Effector CD4-positive, alpha-beta T cell (primary cell): Measurements from ENCODE around the gene KLHDC8B.
A peak's percentile ranks its signal among the peaks of the same experiment; 100 is the strongest.

Experiments used
- DNase-seq: peaks from one replicate; pipeline ENCODE4 v3.0.0-alpha.2; 2020
- total RNA-seq: gene quantifications from one replicate; lab custom pipeline; 2026; lab: John Stamatoyannopoulos, UW

The KLHDC8B gene
- total RNA-seq = 0.94 reads per million

DNA sequence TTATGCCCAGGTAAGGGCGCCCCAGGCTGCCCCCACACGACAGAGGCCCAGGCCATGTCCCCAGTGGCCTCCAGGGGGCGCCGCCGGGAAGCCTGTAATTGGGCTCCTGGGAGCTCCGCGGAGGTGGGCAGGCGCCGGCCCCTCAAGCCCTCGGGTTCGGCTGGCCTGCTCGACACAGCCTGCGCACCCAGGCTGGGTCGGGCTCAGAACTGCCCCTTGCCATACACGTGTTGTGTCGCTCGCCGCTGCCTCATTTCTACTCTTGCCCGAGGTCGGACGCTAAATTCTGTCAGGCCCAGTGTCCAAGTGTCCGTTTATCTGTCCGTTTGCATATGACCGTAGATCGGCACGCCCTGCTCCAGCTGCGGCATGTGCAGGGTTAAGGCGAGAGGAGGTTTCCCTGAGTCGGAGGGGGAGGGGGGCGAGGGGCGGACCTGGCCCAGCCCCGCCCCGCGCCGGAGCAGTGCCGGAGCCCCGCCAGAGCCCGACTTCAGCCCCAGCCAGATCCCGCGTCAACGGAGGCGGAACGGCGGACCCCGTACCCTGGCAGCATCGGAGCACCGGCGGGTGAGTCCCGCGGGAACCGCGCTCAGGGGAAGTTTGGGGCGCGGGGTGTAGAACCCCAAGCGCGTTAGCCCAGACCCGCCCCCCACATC, at the start of gene KLHDC8B:
Gene KLHDC8B, plus strand, starts transcription at position 480 of the 656 bp plus-strand sequence. CDS start 1,172 bp downstream, outside the sequence.
- DNase-seq = peak; percentile 75

DNA sequence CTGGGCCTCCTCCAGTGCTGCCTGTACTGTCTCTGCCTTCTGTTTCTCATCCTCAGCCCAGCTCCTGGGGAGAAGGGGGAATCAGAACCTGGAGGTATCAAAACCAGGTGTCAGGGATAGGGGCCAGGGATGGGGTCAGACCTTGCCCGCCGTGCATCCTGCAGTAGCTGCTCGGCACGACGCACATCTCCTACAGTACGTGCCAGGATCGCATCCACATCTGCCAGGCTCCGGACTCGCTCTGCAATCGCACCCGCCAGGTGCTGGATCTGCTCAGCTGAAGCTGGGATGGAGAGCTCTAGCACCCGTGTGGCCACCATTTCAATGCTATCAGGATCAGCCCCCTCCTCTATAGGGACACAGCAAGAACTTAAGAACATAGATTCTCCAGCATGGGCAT, 49.4 kb upstream of the KLHDC8B start:
- no peak for DNase-seq

DNA sequence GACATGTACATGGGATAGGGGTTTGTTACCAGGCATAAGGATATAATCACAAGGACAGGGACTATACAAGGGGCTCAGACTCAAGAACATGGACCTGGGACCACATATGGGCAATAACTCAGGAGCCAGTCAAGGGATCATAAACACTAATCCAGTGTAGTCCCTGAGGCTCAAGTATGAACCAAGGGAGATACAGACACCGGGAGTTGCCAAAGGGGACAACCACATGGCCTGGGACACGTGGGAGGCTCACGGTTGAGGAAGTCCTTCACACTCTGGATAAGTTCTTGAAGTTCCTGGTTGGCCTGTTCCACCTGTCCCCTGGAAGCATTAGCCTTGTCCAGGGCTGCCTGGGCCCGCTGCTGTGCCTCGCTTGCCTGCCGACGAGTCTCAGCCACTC, 48.9 kb upstream of the KLHDC8B start:
- no peak for DNase-seq

DNA sequence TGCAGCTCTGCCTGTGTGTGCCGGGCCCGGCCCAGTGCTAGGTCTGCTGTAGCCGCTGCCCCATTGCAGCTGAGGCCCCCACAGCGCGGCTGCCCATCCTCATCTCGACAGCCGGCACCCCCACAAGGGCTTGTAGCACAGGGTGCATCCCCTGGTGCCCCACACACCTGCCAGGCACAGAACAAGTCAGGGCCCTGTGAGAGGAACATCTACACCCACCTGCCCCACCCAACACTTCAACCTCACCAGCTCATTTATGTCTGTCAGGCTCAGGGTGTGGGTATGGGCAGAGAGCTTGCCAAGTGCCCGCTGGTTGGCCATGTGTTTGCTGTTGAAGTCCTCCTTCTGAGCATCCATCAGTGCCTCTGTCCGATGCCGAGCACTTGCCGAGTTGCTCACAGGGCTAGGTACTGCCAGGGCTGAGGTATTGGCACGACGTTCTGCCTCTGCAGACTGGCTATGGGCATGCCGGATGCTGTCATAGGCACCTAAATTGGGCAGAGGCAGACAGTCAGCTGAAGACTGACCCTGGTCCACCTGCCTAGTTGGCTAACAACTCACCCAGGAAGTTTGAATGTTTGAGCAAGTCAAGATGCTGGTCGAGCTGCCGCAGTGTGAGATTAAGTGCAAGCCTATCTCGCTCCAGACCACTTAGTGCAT, 48.4 kb upstream of the KLHDC8B start:
- no peak for DNase-seq

DNA sequence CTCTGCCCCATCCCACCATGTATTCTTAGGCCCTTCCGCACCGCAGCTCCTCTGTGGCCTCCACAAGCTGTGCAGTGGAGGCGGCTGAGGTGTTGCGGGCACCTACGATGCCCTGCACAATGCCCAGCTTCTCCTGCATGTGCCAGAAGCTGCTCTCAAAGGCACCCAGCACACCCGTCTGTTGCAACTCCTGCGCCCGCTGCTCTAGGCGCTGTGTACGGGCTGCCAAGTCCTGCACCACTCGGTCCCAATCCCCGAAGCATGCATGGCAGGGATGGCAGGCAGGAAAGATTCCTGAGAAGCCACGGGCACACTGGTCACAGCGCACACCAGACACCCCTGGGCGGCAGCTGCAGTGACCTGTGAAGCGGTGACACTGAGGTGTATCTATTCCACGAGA, 47.7 kb upstream of the KLHDC8B start:
- no peak for DNase-seq

DNA sequence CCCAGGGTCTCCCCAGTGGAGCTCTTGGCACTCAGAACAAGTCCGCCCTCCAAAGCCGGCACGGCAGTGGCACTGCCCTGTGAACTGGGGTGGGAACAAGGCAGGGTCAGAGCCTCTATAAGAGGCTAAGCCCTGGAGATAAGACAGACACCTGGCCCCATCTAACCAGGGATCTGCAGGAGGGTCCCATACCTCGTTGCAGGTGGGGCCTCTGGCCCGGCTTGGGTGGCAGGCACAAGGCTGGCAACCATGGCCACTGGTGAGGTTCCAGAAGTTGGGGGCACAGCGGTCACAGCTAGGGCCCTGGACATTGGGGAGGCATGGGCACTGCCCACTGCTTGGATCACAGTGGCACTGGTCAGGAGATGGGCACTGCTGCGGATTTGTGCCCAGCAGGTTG, 47.2 kb upstream of the KLHDC8B start:
- no peak for DNase-seq

DNA sequence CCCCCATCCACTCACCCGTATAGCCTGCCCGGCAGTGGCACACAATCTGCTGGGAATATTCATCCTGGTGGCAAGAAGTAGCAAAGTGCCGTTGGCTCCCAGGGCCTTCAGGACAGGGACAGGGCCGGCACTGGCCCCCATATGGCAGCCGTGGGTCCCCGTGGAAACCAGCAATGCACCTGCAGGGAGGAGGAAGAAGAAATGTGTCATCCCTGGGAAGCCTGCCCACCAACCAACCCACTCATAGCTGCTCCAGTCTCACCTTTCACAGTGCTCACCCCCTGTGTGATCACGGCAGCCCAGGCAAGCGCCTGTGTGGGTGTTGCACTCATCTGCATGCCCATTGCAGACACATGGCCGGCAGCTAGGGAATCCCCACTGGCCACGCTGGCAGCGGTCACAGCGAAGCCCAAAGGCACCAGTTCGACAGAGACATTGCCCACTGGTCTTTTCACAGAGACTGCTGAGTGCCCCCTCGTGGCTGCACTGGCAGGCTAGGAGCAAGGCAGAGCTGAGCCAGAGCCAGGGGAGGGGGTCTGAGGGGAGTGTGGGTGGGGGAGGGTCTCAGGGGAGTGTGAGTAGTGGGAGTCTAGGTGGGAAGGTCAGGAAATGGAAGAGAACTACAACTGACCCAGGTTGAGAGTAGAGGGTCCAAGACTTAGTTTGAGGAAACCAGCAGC, 46.3 kb upstream of the KLHDC8B start:
- no peak for DNase-seq

DNA sequence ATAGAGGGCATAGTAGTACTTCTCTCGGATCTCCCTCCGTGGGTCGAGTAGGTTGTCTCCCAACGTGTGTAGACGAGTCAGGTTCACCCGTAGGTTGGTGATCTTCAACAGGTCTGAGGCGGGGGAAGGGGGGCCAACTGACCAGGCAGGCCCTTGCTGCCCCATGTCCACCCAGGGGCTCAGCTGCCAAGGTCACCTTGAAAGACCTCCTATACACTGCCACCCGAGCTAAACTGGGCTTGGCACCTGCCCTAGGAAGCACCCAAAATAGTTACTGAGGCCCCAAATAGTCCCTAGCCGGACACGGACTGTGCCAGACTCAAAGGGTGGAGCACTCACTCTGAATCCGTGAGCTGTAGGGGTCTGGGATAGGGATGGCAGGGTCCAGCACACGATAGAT, 40.4 kb upstream of the KLHDC8B start:
- no peak for DNase-seq

DNA sequence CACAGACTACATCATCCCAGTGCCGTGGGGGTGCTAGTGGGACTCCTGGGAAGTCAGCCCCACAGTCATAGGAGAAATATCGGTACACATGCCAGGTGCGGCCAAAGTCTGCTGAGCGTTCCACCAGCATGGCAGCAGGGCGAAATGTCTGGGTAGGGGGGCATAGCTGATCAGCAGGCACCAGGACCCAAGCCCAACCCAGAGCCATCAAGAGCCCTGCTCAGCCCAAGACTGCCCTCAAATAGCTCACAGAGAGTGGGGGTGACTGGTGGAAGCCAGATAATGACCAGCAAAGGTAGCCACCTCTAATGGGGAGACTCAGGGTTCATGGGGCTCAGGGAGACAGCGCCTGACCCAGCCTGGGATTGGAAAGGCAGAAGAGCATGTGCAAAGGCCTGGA, 39.8 kb upstream of the KLHDC8B start:
- DNase-seq = no peak

DNA sequence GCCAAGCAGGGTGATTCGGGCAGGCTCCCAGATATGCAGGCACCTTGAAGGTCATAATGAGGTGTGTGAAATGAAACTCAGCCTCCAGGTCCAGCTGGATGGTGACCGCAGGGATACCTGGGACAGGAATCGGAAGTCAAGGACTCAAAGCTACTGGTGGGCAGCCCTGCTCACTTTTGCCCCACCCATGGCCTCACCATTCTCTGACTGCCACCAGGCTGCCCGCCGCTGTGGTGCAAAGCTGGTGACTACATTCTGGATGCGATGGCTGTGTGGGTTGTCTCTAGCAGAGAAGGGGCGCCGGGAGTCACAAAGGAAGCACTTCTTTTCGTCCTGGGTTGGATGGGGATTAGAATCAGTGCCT, 39.3 kb upstream of the KLHDC8B start:
- no peak for DNase-seq

DNA sequence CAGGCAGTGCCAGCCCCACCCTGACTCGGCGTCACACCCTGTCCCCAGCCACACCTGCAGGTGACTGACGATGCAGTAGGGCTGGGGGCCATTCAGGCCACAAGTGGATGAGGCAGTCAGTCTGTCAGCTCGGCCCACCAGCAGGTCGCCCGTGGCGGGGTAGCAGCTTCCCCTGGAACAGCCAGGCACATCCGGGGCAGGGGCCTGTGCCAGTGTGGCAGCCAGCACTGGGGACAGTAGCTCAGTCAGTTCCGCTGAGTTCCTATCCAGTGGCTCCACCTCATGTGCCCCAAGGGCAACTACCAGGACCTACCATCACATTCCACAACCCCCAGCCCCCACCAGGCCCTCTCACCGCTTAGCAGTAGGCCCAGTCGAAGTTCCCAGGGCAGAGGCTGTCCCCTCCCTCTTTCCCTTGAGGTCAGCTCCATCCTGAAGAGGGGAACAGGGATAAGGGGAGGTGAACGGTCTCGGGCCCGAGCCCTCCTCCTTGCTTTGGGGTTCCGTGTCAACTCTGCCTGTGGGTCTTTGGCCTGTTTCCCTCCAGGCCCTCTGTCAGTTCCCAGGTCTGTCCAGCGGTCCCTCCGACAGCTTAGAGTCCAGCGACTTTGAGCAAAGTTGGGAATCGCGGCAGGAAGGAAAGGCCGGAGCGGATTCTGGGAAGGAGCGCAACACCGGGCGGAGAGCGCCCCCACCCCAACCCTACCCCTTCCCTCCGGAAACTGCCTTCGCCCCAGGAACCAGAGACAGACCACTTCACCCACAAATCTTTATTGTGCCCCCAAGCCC, 38.8 kb upstream of the KLHDC8B start, which contains the start of gene LAMB2:
Gene LAMB2, minus strand, starts transcription at position 614 of the 789 bp plus-strand sequence. Its CDS starts 183 bp downstream, at position 431.
- no peak for DNase-seq

DNA sequence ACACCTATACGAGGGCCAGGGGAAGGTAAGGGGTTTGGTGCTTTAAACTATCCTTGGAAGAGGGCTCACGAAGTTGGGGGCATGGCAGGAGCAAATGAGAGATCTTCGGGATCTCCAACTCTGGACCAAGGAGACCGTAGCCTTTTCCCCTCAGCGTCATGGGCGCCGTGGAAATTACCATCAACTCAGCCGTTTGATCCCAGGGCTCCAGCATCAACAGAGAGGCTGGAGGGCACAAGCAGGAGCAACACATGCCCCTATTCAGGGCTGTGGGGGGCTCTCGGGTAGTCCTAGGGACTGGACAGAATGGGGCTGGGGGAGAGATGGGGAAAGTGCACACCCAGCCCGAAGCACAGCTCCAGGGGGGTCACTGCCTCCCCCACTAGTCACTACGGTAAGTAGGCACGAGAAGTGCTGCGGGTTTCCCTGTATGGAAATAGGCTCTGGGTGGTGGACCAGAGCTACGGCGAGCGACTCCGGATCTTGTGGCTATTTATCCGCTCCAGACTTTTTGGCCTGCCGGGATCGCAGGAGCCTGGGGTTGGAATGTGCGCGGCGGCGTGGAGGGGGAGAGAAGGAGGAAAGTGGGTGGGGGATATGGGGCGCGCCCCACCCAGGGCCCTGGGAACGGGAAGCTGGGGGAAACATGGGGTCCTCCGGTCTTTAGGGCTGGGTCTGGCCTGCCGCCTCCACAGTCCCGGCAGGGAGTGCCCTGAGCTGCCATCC, 38.0 kb upstream of the KLHDC8B start:
- no peak for DNase-seq

DNA sequence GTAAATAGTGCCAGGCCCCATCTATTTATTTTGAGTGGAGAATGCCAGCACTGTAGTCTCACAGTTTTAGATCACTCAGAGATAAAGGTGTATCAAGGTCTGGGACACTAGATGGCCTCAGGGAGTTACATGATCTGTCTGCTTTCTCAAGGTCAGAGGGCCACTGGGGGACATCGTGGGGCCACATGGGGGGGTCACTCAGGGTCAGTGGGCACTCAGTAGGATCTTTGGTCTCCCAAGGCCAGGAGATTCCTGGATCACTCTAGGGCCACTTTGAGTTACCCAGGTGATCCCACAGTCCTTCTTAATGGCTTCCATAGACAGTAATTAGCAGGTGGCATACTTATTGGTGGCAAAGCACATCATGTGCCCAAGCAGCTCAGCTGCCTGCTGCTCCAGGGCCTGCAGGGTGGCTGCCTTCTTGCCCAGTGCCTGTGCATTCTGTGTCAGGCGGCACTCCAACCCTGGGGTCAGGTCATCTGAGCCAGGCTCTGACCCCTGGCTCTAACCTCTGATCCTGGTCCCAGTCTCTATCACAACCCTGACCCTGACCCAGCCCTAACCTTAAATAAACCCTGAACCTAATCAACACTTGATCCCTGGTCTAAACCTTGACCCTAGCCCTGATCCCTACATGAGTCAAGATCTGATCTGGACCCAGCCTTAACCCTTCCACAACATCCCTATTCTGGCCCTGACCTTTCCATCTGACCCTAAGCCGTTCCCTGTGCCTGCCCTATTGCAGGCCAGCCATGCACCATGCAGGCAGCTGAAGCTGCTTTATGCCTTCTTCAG, 36.7 kb upstream of the KLHDC8B start:
- DNase-seq = no peak

DNA sequence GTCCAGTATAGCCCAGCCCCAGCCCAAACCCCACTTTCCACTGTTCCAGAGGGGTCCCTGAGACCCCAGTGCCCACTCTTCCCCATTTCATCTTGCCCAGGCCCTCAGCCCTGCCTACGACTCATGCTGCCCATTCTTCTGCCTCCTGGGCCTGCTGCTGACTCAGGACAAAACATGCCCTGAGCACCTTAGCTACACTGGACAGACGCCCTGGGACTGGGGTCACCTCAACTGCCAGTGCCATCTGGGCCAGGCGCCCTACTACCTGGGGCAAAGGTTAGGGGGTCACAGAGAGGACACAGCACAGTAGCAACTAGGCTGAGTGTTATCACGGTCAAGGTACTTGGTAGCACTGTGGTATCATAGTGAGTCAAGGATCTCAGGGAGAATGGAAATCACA, 35.9 kb upstream of the KLHDC8B start:
- DNase-seq = no peak

DNA sequence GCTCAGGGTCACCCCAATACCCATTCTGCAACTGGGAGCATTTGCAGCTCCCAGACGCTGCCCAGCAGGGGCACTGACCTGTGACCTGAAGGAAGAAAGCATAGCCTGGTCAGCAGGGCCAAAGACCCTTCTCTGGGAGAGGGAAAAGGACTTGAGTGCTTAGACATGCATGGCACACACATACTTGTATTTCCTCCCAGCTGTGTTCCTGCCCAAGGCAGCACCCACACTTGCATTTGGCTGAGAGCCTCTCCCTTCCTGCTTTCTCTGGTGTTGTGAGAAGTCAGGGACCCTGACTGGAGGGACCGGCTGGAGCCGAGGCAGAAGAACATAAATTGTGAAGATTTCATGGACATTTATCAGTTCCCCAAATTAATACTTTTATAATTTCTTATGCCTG, 31.3 kb upstream of the KLHDC8B start:
- no peak for DNase-seq

DNA sequence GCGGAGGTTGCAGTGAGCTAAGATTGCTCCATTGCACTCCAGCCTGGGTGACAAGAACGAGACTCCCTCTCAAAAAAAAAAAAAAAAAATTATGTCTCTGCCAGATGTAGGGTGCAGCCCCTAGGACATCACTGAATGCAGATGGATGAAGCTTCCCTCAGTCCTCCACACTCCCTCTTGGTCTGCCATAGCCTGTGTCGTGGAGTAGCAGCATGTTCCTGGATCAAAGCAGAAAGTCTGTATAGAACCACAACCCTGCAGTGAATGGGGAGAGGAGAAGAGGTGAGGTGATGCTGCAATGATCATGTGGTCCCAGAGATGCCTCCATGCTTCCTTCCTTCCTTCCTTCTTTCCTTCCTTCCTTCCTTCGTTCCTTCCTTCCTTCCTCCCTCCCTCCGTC, 23.2 kb upstream of the KLHDC8B start:
- DNase-seq = no peak

DNA sequence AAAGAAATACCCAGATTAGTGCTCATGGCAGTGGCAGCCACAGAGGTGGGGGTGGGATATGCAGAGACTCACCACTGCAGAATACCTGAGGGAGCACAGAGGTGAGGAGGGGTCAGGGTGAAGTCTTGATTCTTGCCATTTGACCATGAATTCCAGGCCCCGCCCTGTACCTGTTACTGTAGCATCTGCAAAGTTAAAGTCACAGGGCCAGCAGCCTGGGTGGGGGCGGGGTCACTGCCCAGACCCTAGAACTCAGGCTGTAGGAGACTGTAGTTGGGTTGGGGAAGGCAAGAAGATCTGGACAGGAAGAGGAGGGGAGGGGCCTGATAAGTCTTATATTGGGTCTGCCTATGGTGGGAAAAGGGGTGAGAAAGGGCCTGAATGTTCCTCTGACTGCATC, 19.8 kb upstream of the KLHDC8B start:
- DNase-seq = no peak

DNA sequence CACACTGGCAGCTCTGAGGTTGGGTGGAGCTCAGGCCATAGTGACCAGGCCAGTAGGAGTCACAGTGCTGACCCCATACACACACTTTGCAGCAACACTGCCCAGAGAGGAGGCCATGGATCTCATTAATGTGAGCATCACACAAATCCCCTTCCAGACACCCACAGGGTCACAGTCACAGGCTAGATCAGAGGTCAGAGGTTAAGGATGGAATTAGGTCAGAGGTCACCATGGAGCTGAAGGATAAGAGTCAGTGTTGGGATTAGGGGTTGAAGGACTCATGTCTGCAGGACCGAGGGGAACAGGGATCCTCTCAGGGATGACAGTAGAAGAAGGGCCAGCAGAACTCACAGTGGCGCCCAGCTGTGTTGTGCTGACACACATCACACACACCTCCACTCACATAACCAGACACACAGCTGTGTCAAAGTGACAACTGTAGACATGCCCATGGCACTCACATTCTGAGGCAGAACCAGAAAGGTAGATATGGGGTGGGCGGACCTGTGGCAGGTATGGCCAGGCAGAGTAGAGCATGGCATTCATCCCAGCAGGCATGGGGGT, 18.0 kb upstream of the KLHDC8B start:
- no peak for DNase-seq

DNA sequence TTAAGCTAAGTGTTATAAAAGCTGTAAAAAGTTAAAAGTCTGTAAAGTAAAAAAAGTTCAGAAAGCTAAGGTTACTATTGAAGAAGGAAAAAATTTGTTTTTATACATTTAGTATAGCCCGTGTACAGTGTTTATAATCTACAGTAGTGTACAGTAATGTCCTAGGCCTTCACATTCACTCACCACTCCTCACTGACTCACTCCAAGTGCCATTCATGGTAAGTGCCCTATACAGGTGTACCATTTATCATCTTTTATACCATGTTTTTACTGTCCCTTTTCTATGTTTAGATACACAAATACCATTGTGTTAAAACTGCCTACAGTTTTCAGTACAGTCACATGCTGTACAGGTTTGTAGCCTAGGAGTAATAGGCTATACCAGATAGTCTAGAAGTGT, 14.1 kb upstream of the KLHDC8B start:
- DNase-seq = no peak

DNA sequence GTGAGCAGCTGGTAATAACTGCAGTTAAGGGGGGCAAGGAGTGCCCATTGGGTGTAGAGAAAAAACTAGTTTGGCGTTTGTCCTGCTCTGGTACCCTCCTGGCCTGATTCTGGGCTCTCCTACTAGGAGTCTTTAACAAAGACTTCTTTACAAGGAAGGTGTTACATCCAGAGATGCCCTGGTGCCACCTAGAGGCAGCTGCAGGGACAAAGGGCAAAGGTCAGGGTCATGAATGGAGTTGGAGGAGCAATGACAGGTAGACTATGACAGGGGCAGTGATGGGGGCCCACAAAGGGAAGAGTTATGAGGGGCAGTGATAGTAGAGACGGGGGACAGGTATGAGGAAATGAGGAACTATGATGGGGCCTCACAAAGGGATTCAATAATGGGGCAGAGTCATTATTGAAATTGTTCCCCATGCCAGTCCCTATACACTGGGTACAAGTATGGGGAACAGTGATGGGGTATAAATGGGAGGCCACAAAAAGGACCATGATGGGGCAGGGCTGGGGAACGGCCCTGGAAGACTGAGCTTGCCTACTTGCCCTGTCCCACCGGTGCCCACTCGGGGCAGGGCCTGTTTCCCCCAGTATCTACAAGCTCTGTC, 13.2 kb upstream of the KLHDC8B start:
- peak; percentile 58 for DNase-seq

DNA sequence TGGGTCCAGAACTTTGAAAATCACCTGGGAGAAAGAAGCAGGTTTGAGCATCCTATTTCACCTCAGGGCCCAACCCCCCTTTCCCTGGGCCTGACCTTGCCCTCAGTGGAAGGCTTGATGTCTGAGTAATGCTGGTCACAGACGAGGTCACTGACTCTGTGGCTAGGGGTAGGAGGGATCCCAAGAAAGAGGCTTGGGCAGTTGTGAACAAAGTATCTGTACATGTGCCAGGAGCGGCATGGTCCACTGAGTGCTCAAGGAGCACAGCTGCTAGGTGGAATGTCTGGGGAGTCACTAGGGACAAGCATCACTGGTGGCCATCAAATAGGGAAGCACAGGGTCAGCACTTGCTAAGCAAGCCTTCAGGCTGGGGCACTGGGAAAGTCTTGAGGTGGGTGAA, 12.6 kb upstream of the KLHDC8B start:
- DNase-seq = no peak
